Stimulated activated CD4-positive, alpha-beta T cell treated with anti-CD3 and anti-CD28 coated beads, Interleukin-12 subunit alpha, Interleukin-12 subunit beta, amount 100 ng/mL, for 4 hours (primary cell): ENCODE results near the gene PLA2G2D.

Experiments
- DNase-seq: peaks from one replicate; pipeline ENCODE4 v3.0.0-alpha.2; 2020

PLA2G2D gene

GRCh38 chr1:20083178-20083944 lies 36.0 kb downstream of the PLA2G2D start:
- DNase-seq: no peak

DNA sequence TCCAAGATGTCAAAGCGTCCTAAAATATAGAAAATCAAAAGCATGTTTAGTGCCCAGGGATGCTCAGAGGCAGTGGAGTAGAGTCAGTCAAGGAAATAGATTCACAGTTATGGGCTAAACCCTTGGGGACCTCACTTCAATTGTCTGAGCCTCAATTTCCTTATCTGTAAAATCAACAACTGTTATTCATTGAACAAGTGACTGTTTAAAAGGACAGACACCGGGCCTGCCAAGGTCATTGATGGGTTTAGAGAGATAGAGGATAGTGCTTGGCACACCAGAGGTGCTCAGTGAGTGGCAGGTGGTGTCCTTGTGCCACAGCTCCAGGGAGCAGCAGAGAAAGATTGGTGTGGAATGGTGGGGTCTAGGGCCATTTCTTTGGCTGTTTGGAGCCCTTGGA lies 36.6 kb downstream of the PLA2G2D start:
- DNase-seq: no peak

DNA sequence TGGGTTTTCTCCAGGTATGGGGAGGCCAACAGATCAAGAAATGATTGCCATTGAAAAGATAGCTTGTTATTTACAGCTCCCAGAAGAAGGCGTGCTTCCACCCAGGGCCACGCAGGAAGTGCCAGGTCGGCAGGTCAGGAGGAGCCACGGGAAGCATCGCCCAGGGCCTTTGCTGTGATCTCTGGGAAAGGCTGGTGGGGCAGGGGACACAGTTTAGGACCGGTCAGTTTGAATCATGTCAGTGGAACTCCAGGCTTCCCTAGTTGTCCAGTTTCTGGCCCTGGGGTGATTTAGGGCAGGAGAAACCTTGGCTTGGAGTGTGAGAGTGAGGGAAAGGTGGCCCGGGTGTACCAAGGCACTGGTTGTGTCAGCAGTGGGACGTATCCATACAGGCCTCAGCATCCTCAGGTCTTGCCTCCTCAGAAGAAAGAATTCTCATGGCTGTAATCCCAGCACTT lies 38.0 kb downstream of the PLA2G2D start:
- DNase-seq: no peak

GRCh38 chr1:20080441-20081352 lies 38.6 kb downstream of the PLA2G2D start:
- DNase-seq: no peak

DNA sequence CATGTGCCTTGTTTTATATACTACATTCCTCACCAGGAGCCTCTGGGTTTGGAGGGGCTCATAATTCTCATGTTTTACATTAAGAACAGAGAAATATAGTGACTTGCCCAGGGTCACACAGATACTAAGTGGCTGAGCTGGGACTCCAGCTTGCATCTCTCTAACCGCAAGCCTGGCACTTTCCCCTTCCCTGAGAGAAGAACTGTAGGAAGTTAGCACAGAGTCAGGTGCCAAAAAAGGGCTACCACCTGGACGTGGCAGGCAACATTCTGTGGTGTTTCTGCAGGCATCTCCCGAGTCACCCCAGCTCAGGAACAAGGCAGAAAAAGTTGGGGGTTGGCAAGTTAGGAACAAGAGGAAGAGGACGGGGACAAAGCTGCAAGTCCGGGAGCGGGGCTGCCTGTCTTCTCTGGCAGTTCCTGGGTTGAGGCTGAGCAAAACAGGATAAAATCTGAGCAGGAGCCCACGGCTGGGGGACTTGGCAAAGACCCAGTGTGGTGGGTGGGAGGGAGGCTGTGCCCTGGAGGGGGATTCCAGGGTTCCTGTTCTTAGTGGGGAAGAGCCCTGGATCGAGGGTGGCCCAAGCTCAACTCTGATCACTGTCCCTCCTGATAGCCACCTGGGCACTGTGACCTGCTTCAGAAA lies 39.6 kb downstream of the PLA2G2D start:
- DNase-seq: no peak

GRCh38 chr1:20078711-20079110 lies 40.6 kb downstream of the PLA2G2D start:
- no peak for DNase-seq

DNA sequence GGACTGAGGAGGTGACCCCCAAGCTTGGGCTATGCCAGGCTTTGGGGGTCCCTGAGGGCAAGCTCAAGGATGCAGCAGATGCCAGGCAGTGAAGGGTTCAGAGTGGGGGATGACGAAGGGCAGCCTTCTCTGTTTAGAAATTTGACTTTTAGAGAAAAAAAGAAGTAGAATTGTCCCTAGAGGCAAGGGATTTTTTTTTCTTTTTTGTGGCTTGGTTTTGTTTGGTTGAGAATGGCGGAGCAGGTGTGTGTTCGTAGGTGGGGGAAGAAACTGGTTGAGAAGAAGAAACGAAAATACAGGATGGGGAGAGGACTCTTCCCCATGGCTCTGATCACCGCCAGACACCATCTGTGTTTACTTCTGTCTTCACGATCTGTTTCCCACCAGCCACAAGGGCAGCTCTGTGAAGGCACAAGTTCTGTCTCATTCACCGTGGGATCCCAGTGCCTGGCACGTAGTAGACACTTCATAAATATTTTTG lies 41.1 kb downstream of the PLA2G2D start:
- no peak for DNase-seq

- no peak for DNase-seq
These were observed 42.5 kb downstream of the PLA2G2D start for GRCh38 chr1:20076710-20077461.

- DNase-seq: no peak
These were observed 43.1 kb downstream of the PLA2G2D start for GRCh38 chr1:20076223-20076622.

- no peak for DNase-seq
These were observed 44.0 kb downstream of the PLA2G2D start for GRCh38 chr1:20075345-20075744.

GRCh38 chr1:20074725-20075171 lies 44.6 kb downstream of the PLA2G2D start:
- DNase-seq: no peak

DNA sequence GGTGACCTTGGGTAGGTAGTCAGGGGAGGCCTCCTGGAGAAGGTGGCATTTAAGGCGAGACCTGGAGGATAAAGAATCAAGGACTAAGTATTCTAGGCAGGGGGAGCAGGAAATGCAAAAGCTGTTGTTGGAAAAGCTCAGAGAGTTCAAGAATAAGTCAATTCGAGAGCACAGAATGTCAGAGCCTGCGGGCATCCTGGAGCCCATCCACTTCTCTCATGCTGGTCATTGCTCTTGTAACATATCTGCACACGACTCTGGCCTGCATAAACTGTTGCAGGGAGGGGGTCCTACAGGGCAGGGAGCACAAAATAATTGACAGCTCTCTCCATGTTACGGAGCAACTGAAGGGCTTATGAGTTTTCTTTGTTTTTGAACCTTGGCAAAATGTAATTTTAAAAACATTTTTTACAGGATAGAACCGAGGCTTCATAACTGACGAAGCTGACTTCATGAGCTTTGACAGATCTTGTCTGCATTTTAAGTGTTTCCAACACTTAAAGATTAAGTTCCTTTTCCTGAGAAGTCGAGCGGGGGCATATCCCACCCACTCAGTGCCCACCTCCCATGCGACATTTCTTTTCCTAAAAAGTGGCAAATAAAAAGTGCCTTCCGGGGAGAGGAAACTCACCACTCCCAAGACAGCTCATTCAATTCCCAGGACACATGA lies 45.1 kb downstream of the PLA2G2D start:
- DNase-seq: no peak

GRCh38 chr1:20073256-20073655 lies 46.1 kb downstream of the PLA2G2D start:
- DNase-seq: no peak

DNA sequence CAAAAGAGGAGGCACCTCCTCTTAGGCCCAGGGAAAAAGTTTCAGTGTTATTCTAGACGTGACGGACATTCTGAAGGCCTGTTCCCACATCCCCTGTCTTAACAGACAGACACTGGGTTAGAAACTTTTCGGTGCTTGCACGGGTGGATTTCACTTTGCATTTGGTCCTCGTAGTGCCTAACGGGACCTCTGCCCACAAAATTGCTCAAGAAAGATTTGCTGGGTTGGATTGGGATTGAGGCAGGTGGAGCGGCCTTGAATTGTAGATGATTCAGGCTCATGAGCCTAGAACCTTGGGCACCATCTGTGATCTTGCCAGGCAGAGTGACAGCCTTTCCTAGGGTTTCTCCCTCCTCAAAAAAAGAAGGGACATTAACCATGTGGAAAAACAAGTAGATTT lies 46.6 kb downstream of the PLA2G2D start:
- no peak for DNase-seq

DNA sequence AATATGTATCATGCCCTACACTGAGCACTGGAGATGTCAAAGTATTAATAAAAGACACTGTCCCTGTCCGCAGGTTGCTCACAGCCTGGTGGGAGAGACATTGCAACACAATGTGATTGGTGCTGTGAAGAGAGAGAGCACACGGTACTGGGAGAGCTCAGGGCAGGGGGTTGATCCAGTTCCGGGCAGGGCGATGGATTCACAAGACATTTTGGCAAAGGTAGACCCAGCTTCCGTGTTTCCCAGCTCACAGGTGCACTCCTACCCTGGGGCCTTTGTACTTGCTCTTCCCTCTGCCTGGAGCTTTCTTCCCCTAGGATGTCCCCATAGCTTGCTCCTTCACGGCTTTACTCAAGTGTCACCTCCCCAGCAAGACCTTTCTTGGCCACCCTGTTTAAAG lies 47.9 kb downstream of the PLA2G2D start:
- DNase-seq: no peak

GRCh38 chr1:20070357-20070756 lies 49.0 kb downstream of the PLA2G2D start:
- no peak for DNase-seq

- no peak for DNase-seq
These were observed 49.5 kb downstream of the PLA2G2D start, which contains the start of gene PLA2G5 for GRCh38 chr1:20069874-20070273. Gene PLA2G5, plus strand, starts transcription at chr1:20070194. Its CDS starts 14,637 bp downstream, at chr1:20084831.

- no peak for DNase-seq
These were observed 50.6 kb downstream of the PLA2G2D start for GRCh38 chr1:20068722-20069121.

DNA sequence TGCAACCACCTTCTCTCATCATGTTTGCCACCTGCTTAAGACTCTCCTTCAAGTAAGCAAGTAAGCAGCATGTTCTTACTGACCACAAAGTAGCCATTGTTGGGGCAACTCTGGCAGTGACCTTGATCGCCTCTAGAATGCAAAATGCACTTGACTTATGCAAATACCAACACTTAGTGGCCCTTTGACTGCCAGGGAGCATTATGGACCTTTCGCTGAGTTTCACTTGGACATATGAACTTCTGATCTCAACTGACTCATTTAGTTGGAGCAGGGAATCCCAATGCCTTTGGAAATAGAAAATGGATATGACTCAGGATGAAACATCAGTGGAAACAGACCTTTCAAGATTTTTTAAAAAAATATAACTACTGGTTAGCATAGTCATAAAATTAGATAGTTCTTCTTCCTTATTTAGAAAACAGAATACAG lies 55.5 kb downstream of the PLA2G2D start:
- no peak for DNase-seq
